HCT116 (cell line): ENCODE data around the gene KCTD1. TPM values are rescaled to one million over a fixed set of nuclear protein-coding genes. Genes with fewer than 3 reads are reported as not detected.

ENCODE experiments used
- ATAC-seq: fragments of 200-7000 bp; cut with Tn5 transposase; 2 replicates; pipeline ENCODE4 v1.9.1; 2020; ENCODE audit warnings: mild to moderate bottlenecking, moderate library complexity
- BruUV-seq: library from RNA; stranded (reverse); fragments of 400-500 nt; replicated peaks from 2 replicates; lab custom pipeline; 2021; lab: Mats Ljungman, UMichigan
- CTCF ChIA-PET: fragments of 300-600 bp; sonication (Branson Sonifier 250); formaldehyde crosslinking; loops from one replicate; lab custom pipeline; 2021; ENCODE audit warnings: antibody characterized with exemption; lab: Charles Lee
- POLR2A ChIA-PET: fragments of 300-600, 350-600 bp; sonication (Branson Sonifier 250); formaldehyde crosslinking; loops from one replicate; lab custom pipeline; 2021; ENCODE audit warnings: antibody characterized with exemption; lab: Charles Lee
- RAD21 ChIA-PET, 2 experiments: fragments of 300-600 bp; sonication (Branson Sonifier 250); formaldehyde crosslinking; loops; one replicate each; lab custom pipeline; 2023; ENCODE audit warnings: low total read pairs in 2 of 2; ENCODE audit not compliant: uncharacterized antibody in 2 of 2, unreplicated experiment in 2 of 2, low non-redundant PET in 1 of 2; lab: Charles Lee
- DNase-seq: peaks from one replicate; pipeline ENCODE4 v3.0.0-alpha.2; 2010; ENCODE audit warnings: low read depth, low spot score
- H2AFZ ChIP-seq: fragments of 200-600 bp; shearing (Covaris generic), sonication (generic); 2 replicates; pipeline ENCODE4 v1.6.1; 2017; ENCODE audit warnings: low read depth, mixed run types, mixed read lengths, antibody characterized with exemption, low read length; ENCODE audit not compliant: poor library complexity, severe bottlenecking
- H3K27ac ChIP-seq: 2 replicates; pipeline ENCODE4 v1.5.1; 2012; ENCODE audit warnings: low read depth, low read length
- H3K27me3 ChIP-seq: fragments of 200-600 bp; sonication (generic); 2 replicates; pipeline ENCODE4 v1.6.1; 2016; ENCODE audit warnings: mixed run types, low read length, mixed read lengths; ENCODE audit not compliant: insufficient read depth
- H3K36me3 ChIP-seq, 2 experiments: fragments of 200-500 bp in 1 of 2; fragments of 200-600 bp in 1 of 2; sonication (Bioruptor generic) in 1 of 2; sonication (generic) in 1 of 2; 2 replicates each; pipeline versions ENCODE4 v1.5.1 to v1.6.1; 2014 to 2016; ENCODE audit warnings: low read length in 2 of 2, inconsistent platforms in 1 of 2, mixed read lengths in 1 of 2, mixed run types in 1 of 2; ENCODE audit not compliant: insufficient read depth in 2 of 2, control insufficient read depth in 1 of 2
- H3K4me1 ChIP-seq, 2 experiments: fragments of 200-600 bp in 1 of 2; sonication (generic) in 1 of 2; 2 replicates each; pipeline versions ENCODE4 v1.5.1 to v1.6.1; 2012 to 2017; ENCODE audit warnings: low read length in 2 of 2, inconsistent platforms in 1 of 2, mild to moderate bottlenecking in 1 of 2, mixed read lengths in 1 of 2, mixed run types in 1 of 2, moderate library complexity in 1 of 2; ENCODE audit not compliant: insufficient read depth in 2 of 2, control insufficient read depth in 1 of 2
- H3K4me2 ChIP-seq: fragments of 200-600 bp; sonication (generic); 2 replicates; pipeline ENCODE4 v1.6.1; 2017; ENCODE audit warnings: mixed run types, low read length, mixed read lengths
- H3K4me3 ChIP-seq, 2 experiments: fragments of 200-600 bp in 1 of 2; sonication (generic) in 1 of 2; replicated peaks in 1 of 2; 2 replicates each; pipeline ENCODE4 v1.5.1; 2011 to 2016; ENCODE audit warnings: low read length in 2 of 2, control low read depth in 1 of 2, low read depth in 1 of 2, mild to moderate bottlenecking in 1 of 2, mixed read lengths in 1 of 2, mixed run types in 1 of 2
- H3K79me2 ChIP-seq: fragments of 200-600 bp; sonication (generic); 2 replicates; pipeline ENCODE4 v1.6.1; 2017; ENCODE audit warnings: mild to moderate bottlenecking, mixed run types, low read length, moderate library complexity, mixed read lengths; ENCODE audit not compliant: insufficient read depth
- H3K9ac ChIP-seq: fragments of 200-600 bp; sonication (generic); 2 replicates; pipeline ENCODE4 v1.6.1; 2016; ENCODE audit warnings: low read length, mixed read lengths
- H3K9me2 ChIP-seq: fragments of 200-600 bp; sonication (generic), shearing (Covaris generic); 2 replicates; pipeline ENCODE4 v1.6.1; 2017; ENCODE audit warnings: mixed run types, mild to moderate bottlenecking, moderate library complexity; ENCODE audit not compliant: insufficient read depth
- H3K9me3 ChIP-seq, 2 experiments: fragments of 200-500 bp in 1 of 2; fragments of 200-600 bp in 1 of 2; sonication (Bioruptor generic) in 1 of 2; sonication (generic) in 1 of 2; 2 replicates each; pipeline ENCODE4 v1.6.1; 2014 to 2017; ENCODE audit warnings: low read length in 2 of 2, mixed read lengths in 2 of 2, inconsistent platforms in 1 of 2, low read depth in 1 of 2, mild to moderate bottlenecking in 1 of 2, mixed run types in 1 of 2, moderate library complexity in 1 of 2; ENCODE audit not compliant: control insufficient read depth in 1 of 2, insufficient read depth in 1 of 2
- H4K20me1 ChIP-seq: fragments of 200-600 bp; sonication (generic), shearing (Covaris generic); 2 replicates; pipeline ENCODE4 v1.6.1; 2017; ENCODE audit warnings: mixed run types, mild to moderate bottlenecking, moderate library complexity; ENCODE audit not compliant: insufficient read depth
- ATF3 ChIP-seq: IDR thresholded peaks from 2 replicates; pipeline ENCODE4 v1.6.1; 2012
- CBX3 ChIP-seq: IDR thresholded peaks from 2 replicates; pipeline ENCODE4 v1.6.1; 2012; ENCODE audit warnings: low read depth
- CEBPB ChIP-seq: IDR thresholded peaks from 2 replicates; pipeline ENCODE4 v1.6.1; 2012; ENCODE audit warnings: low read depth
- FOSL1 ChIP-seq: IDR thresholded peaks from 2 replicates; pipeline ENCODE4 v1.6.1; 2012; ENCODE audit warnings: low read depth
- JUND ChIP-seq: IDR thresholded peaks from 2 replicates; pipeline ENCODE4 v1.6.1; 2012
- POLR2AphosphoS5 ChIP-seq: IDR thresholded peaks from 2 replicates; pipeline ENCODE4 v1.6.1; 2011; ENCODE audit warnings: mild to moderate bottlenecking, low read depth, low read length, moderate library complexity
- RAD21 ChIP-seq: IDR thresholded peaks from 2 replicates; pipeline ENCODE4 v1.6.1; 2012; ENCODE audit warnings: low read depth, mild to moderate bottlenecking
- REST ChIP-seq: IDR thresholded peaks from 2 replicates; pipeline ENCODE4 v1.6.1; 2012; ENCODE audit warnings: low read depth
- SIN3A ChIP-seq: IDR thresholded peaks from 2 replicates; pipeline ENCODE4 v1.6.1; 2012; ENCODE audit warnings: low read depth
- TCF7L2 ChIP-seq: IDR thresholded peaks from 2 replicates; pipeline ENCODE4 v1.7.0; 2011; ENCODE audit warnings: borderline replicate concordance, inconsistent platforms; ENCODE audit not compliant: insufficient read depth, insufficient read length; ENCODE audit errors: extremely low read depth
- ZBTB33 ChIP-seq: IDR thresholded peaks from 2 replicates; pipeline ENCODE4 v1.6.1; 2011; ENCODE audit warnings: mild to moderate bottlenecking, low read length, moderate library complexity; ENCODE audit not compliant: insufficient replicate concordance; ENCODE audit errors: extremely low read depth
- intact Hi-C: fragments of 100-400 bp; cut with micrococcal nuclease; formaldehyde crosslinking; loops from 2 replicates; pipeline ENCODE4 v1.10.0; 2022
- total RNA-seq: library from RNA; stranded (reverse); gene quantifications from one replicate; pipeline ENCODE4 v1.2.1, GENCODE V29; 2021; ENCODE audit not compliant: unreplicated experiment

The KCTD1 gene
- total RNA-seq, 1 experiment from 2014 or later = 16.8 TPM

- POLR2A ChIA-PET = no interaction called here
- no peaks in the 10 kb centered on the region for H4K20me1 ChIP-seq
- no peak overlapping the region for H3K4me2 ChIP-seq
- no peak overlapping the region for H3K27ac ChIP-seq
- RAD21 ChIA-PET = no interaction called here
- no peak overlapping the region for H2AFZ ChIP-seq
- no peak overlapping the region for H3K4me3 ChIP-seq
- BruUV-seq = no TSS peak
- no peaks in the 10 kb centered on the region for H3K79me2 ChIP-seq
- DNase-seq (no peak), ATAC-seq (no peak)
- no peaks in the 10 kb centered on the region; a peak in 1 of 4 replicates for H3K4me1 ChIP-seq
- intact Hi-C loops = no loop called here
- no peak for TF ChIP-seq ATF3
- TF ChIP-seq CEBPB = no peak
- TF ChIP-seq TCF7L2 = no peak
- TF ChIP-seq RAD21 = no peak
- no peak for TF ChIP-seq ZBTB33
- TF ChIP-seq JUND = no peak
- TF ChIP-seq CBX3 = no peak
- TF ChIP-seq FOSL1 = no peak
- no peak for TF ChIP-seq POLR2AphosphoS5
- TF ChIP-seq SIN3A = no peak
- no peak for TF ChIP-seq REST
- CTCF ChIA-PET = no interaction called here
- H3K27me3 ChIP-seq = no peaks in the 10 kb centered on the region
- no peaks in the 10 kb centered on the region for H3K9me3 ChIP-seq
- H3K36me3 ChIP-seq = no peaks in the 10 kb centered on the region
- H3K9ac ChIP-seq = no peak overlapping the region
- no peaks in the 10 kb centered on the region for H3K9me2 ChIP-seq
Observed at GRCh38 chr18:26421931-26422330, 126.4 kb downstream of the KCTD1 start.
